AG09319 (cell line): ENCODE data around the gene HOXA9.

ENCODE experiments used
- DNase-seq: peaks from one replicate; pipeline ENCODE4 v3.0.0-alpha.2; 2010; ENCODE audit warnings: low read depth; ENCODE audit errors: extremely low read depth
- TF ChIP-seq, protein P1 (sequence below): IDR thresholded peaks from 2 replicates; pipeline ENCODE4 v1.5.1; 2011; ENCODE audit warnings: low read depth, mild to moderate bottlenecking, inconsistent platforms, low read length, moderate library complexity

The HOXA9 gene

DNA sequence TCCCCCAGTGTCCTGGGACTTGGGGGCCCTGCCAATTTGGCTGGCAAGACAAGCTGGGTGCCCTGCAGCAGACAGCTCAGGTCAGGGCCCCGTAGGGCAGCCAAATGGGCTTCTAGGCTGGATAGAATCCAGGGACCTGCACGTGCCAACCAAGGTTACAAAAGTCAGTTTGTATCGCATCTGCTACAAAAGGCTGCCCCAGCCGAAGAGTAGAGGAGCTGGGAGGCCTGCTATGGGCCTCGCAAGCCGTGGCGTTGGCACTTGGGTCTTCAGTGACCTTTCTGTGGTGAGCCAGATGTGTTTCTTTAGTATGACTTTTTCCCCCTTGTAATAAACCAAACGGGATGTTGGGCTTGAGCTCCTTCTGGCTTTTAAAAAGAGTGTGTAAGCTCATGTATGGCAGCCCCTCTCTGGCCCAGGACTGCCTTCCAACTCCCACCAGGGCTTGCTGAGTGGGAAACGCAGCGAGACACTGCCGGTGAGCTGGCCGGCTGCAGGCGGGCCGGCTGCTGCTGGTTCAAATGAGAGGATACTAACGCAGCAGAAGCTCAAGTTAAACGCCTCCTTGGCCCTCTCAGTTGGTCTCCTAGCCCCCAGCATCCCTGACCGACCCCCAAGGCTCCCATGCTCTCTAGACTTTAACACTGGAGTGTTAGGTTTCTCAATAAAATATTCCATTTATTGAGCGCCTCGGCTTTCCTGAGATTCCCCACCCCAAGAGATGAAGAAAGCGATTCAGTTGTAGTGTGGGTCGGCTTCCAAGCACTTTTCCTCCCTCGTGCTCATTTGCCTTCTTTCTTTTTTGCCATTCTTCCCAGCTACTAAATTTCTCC is 11.8 kb upstream of the HOXA9 start:
- no peak for DNase-seq
- TF ChIP-seq, protein P1, sequence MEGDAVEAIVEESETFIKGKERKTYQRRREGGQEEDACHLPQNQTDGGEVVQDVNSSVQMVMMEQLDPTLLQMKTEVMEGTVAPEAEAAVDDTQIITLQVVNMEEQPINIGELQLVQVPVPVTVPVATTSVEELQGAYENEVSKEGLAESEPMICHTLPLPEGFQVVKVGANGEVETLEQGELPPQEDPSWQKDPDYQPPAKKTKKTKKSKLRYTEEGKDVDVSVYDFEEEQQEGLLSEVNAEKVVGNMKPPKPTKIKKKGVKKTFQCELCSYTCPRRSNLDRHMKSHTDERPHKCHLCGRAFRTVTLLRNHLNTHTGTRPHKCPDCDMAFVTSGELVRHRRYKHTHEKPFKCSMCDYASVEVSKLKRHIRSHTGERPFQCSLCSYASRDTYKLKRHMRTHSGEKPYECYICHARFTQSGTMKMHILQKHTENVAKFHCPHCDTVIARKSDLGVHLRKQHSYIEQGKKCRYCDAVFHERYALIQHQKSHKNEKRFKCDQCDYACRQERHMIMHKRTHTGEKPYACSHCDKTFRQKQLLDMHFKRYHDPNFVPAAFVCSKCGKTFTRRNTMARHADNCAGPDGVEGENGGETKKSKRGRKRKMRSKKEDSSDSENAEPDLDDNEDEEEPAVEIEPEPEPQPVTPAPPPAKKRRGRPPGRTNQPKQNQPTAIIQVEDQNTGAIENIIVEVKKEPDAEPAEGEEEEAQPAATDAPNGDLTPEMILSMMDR: no peak

DNA sequence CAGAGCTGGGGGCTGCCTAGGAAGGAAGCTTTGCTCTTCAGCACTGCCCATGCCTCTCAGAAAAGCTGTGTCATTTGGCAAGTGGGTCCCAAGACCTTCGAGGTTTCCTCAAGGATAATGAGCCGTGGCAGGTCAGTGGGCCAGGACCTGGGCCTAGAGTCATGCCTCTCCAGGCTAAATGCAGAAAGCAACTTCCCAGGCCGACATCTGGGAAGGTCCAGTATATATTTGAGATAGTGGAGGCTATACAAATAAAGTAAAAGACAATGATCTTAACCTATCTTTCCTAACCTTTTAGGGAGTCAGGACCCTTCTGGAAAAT is 11.1 kb upstream of the HOXA9 start:
- DNase-seq: no peak
- TF ChIP-seq, protein P1: no peak

DNA sequence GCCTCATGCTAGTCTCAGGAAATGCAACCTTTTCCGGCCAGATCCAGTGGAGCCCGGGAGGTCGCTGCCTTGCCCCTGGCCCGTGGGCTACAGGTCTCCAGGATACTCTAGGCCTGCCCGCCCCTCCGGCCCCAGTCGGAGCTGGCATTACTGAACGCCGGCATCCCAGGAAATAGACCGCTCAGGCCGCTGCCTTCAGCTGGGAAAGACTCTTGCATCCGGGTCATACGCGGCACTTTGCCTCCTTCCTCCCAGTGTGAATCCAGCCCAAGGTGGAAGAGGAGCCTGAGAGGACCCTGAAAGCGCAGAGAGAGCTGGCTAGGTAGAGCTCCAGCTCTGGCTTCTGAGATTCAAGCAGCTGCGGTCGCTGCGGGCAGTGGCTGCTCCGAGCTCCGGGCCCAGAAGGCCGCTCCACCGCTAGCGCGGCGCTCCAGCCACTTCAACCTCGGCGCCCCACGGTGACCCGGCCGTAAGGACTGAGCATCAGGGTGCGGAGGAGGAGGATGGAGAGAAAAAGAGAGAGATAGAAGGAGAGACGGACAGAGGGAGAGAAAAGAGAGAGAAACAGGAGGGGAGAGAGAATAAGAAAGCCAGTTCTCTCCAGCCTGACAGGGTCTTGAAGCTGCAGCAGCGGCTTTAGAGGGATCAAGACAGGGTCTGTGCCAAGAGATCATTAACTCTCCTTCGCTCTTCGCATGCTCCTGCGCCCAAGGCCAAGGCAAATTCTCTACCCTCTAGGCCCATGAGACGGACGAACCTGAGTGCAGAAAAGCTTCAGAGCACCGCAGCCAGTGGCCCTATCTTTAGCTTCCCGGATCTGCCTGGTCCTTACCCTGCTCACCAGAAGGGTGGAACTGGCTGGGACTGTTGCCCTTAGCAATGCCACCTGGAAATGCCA is 10.5 kb upstream of the HOXA9 start:
- no peak for DNase-seq

DNA sequence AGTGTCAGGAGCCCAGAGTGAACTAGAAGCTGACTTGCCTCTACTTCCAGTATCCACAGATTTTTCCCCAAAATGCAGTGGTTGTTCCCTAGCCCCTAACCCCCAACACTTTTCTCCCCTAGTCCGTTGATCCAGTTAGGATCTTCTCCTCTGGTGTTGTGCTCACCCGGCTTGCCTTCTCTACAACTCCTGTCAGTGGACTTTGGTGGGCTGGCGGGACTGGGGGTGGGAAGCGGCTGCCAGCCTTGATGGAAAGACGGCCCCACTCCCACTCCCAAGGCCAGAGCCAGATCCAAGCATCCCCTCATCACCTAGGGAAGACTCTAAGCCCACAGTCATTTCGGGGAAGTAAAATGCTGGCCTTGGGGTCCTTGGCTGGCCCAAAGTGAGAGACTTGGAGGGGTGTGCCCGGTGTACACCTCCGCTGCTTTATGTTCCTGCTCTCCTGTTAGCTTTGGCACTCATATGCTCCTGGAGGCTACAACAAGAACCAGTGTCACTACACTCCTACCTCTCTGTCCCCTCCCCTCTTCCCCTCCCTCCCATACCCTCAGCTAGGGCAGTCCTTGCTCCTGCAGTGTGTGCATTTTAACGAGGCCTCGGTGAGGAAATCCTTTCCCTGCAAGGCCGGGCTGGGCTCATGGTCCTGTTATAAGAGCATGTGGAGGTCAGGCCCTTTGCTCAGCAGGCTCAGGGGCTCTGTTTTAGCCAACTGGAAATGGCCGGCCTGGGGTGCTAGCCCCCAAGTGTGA is 9.7 kb upstream of the HOXA9 start:
- DNase-seq: no peak
- TF ChIP-seq, protein P1: no peak

More for the DNA sequence above, 10.5 kb upstream of the HOXA9 start:
- TF ChIP-seq, protein P1: no peak

DNA sequence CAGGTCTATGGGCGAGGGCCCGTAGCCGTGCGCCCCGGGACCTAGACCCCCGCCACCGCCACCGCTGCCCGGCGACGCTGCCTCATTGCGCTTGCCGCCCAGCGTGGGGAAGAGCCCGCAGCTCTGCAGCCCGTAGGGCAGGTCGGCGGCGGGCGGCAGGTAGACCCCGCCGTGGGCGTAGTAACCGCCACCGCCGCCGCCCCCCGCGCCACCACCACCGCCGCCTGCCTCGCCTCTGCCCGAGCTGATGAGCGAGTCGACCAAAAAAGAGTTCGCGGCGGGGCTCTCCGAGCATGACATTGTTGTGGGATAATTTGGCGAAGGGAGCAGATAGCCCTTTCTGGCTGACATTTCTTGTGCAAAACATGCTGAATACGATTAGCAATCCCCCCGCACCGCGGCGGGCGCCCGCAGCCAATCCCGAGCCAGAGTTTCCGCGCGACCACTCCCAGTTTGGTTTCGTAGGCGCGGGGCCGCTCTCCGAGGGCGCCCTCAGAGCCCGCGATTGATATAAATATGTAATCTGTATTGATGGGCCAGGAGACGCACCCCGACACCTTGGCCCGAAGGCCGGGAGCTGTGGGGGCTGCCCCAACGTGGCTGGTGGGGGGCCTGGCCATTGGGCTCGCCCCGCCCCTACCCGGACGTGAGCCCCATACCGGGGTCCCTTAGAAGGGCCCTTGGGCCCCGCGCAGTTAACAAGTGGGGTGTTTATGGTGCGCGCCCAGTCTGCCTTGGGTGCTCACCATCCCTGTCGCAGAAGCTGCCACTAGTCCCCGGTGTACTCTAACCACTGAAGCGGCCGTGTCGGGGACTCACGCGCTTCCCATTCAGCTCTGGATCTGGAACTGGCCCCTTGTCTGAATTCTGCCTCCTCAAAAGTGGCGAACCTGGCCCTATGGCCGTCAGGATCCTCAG is 8.9 kb upstream of the HOXA9 start, which contains the start of gene HOXA10:
HOXA10 (minus strand) TSS at position 365 of the 918 bp plus-strand sequence; CDS start at position 351, 14 bp downstream.
- no peak for DNase-seq
- TF ChIP-seq, protein P1: no peak

DNA sequence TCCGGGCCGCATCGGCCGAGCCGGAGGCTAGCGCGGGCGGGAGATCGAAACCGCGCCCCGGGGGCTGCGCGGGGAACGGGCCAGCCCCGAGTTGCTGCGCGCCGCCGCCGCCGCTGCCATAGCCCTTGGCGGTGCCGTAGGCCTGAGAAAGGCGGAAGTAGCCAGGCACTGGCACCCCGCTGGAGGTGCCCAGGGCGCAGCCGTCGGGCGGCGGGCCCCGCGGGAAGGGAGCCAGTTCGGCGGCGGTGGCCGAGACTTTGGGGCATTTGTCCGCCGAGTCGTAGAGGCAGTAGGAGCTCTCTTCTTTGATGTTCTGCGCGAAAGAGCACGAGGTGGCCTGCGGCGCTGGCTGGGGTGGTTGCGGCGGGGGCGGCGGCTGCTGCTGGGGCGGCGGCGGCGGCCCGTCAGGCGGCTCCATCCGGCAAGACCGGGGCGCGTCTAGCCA is 8.2 kb upstream of the HOXA9 start:
- TF ChIP-seq, protein P1: no peak
- no peak for DNase-seq
